ENCODE results near the gene ZWILCH. TPM values are rescaled to one million over a fixed set of nuclear protein-coding genes. Genes with fewer than 3 reads are reported as not detected.

Gene ZWILCH
- total RNA-seq, 1 donor from 2014 or later, result 89.5 TPM

- no peak for DNase-seq (ENCODE audit: low spot score)
- no peak overlapping the region for H3K9ac ChIP-seq
- no peak overlapping the region for H3K27ac Mint-ChIP-seq
- H3K9me3 ChIP-seq (ENCODE audit: low read depth), result no peaks in the 10 kb centered on the region
- H3K4me1 ChIP-seq, result peaks cover 1% of the 10 kb centered on the region
- H4K20me1 ChIP-seq (ENCODE audit: low read depth), result peaks cover 13% of the 10 kb centered on the region
- H3K27ac ChIP-seq, result no peak overlapping the region
- H3K79me2 ChIP-seq (ENCODE audit: low read depth), result no peaks in the 10 kb centered on the region
- H3K4me2 ChIP-seq, result no peak overlapping the region
- no peak for TF ChIP-seq CTCF (IDR thresholded peaks at IDR 0.05)
- no peak for TF ChIP-seq EZH2phosphoT487 (IDR thresholded peaks at IDR 0.05)
- no peak for TF ChIP-seq EZH2 (IDR thresholded peaks at IDR 0.05)
- peaks cover 2% of the 10 kb centered on the region for H3K4me1 Mint-ChIP-seq
- peaks cover 18% of the 10 kb centered on the region for H3K36me3 Mint-ChIP-seq
- no peak overlapping the region for H3K4me3 ChIP-seq
- H3K4me3 Mint-ChIP-seq, result no peak overlapping the region
- H3K27me3 Mint-ChIP-seq (ENCODE audit: insufficient read depth, low read depth), result peaks cover 5% of the 10 kb centered on the region
- no peaks in the 10 kb centered on the region for H3K9me3 Mint-ChIP-seq
- no peak overlapping the region for H2AFZ ChIP-seq (replicated peaks)
- no peaks in the 10 kb centered on the region for H3K36me3 ChIP-seq
- H3F3A ChIP-seq (ENCODE audit: low read depth), result no peaks in the 10 kb centered on the region
- H3K27me3 ChIP-seq, result no peaks in the 10 kb centered on the region
Measured at GRCh38 chr15:66481107-66481856, 23.8 kb upstream of the ZWILCH start.

- Histone ChIP-seq H3F3A (ENCODE audit: low read depth) (no peaks in the 10 kb centered on the region), H3K4me2 (no peak overlapping the region), H3K9ac (no peak overlapping the region), H3K79me2 (ENCODE audit: low read depth) (no peaks in the 10 kb centered on the region), H4K20me1 (ENCODE audit: low read depth) (peaks cover 2% of the 10 kb centered on the region), H3K36me3 (no peaks in the 10 kb centered on the region), H3K27me3 (no peaks in the 10 kb centered on the region), H3K4me3 (no peak overlapping the region), H3K27ac (no peak overlapping the region), H3K9me3 (ENCODE audit: low read depth) (no peaks in the 10 kb centered on the region), H3K4me1 (no peaks in the 10 kb centered on the region), H2AFZ (replicated peaks) (no peak overlapping the region)
- peaks cover 3% of the 10 kb centered on the region for H3K27me3 Mint-ChIP-seq (ENCODE audit: insufficient read depth, low read depth)
- H3K4me1 Mint-ChIP-seq, result peaks cover 2% of the 10 kb centered on the region
- TF ChIP-seq EZH2 (IDR thresholded peaks at IDR 0.05), result no peak
- TF ChIP-seq EZH2phosphoT487 (IDR thresholded peaks at IDR 0.05), result no peak
- no peak for TF ChIP-seq CTCF (IDR thresholded peaks at IDR 0.05)
- H3K36me3 Mint-ChIP-seq, result peaks cover 18% of the 10 kb centered on the region
- DNase-seq (ENCODE audit: low spot score), result no peak
- no peak overlapping the region for H3K27ac Mint-ChIP-seq
- H3K9me3 Mint-ChIP-seq, result no peaks in the 10 kb centered on the region
- H3K4me3 Mint-ChIP-seq, result no peak overlapping the region
Measured at GRCh38 chr15:66482539-66482938, 22.6 kb upstream of the ZWILCH start.

GRCh38 chr15:66483131-66483566 lies 22.0 kb upstream of the ZWILCH start:
- H3K27ac ChIP-seq, result no peak overlapping the region

More at GRCh38 chr15:66483131-66483566, 22.0 kb upstream of the ZWILCH start:
- Histone ChIP-seq H3K4me2 (no peak overlapping the region), H4K20me1 (ENCODE audit: low read depth) (no peaks in the 10 kb centered on the region), H3K79me2 (ENCODE audit: low read depth) (no peaks in the 10 kb centered on the region), H3K9me3 (ENCODE audit: low read depth) (no peaks in the 10 kb centered on the region), H3F3A (ENCODE audit: low read depth) (no peaks in the 10 kb centered on the region), H3K4me1 (no peaks in the 10 kb centered on the region), H3K4me3 (no peak overlapping the region), H2AFZ (replicated peaks) (no peak overlapping the region), H3K9ac (no peak overlapping the region), H3K36me3 (no peaks in the 10 kb centered on the region), H3K27me3 (no peaks in the 10 kb centered on the region)
- Mint-ChIP-seq H3K4me3 (no peak overlapping the region), H3K9me3 (no peaks in the 10 kb centered on the region), H3K36me3 (peaks cover 18% of the 10 kb centered on the region), H3K27ac (no peak overlapping the region), H3K4me1 (peaks cover 2% of the 10 kb centered on the region), H3K27me3 (ENCODE audit: insufficient read depth, low read depth) (peaks cover 3% of the 10 kb centered on the region)
- TF ChIP-seq EZH2phosphoT487 (IDR thresholded peaks at IDR 0.05), result no peak
- no peak for TF ChIP-seq EZH2 (IDR thresholded peaks at IDR 0.05)
- no peak for TF ChIP-seq CTCF (IDR thresholded peaks at IDR 0.05)
- DNase-seq (ENCODE audit: low spot score), result no peak
